ENCODE data around the gene FBN1.

DNA sequence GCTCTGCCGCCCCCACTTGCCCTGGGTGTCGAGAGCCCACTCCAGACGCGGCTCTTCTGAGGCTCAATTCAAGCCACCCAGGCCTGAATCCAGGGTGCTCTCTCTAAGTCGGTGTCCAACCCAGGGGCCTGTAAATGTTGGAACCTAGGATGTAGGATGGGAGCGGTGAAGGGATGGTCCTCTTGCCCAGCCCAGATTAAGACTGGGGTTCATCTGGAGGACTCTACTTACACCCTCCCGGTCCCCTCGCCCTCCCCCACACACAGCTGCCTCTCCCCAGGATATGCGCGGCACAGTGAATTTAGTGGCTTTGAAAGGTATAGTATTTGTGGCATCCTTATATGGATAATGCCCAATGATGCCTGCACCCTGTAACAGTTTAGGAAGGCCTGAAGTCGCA, 822 bp upstream of the FBN1 start:
- TF ChIP-seq, protein P1, sequence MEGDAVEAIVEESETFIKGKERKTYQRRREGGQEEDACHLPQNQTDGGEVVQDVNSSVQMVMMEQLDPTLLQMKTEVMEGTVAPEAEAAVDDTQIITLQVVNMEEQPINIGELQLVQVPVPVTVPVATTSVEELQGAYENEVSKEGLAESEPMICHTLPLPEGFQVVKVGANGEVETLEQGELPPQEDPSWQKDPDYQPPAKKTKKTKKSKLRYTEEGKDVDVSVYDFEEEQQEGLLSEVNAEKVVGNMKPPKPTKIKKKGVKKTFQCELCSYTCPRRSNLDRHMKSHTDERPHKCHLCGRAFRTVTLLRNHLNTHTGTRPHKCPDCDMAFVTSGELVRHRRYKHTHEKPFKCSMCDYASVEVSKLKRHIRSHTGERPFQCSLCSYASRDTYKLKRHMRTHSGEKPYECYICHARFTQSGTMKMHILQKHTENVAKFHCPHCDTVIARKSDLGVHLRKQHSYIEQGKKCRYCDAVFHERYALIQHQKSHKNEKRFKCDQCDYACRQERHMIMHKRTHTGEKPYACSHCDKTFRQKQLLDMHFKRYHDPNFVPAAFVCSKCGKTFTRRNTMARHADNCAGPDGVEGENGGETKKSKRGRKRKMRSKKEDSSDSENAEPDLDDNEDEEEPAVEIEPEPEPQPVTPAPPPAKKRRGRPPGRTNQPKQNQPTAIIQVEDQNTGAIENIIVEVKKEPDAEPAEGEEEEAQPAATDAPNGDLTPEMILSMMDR (IDR thresholded peaks at IDR 0.05) = no peak
- TF ChIP-seq POLR2AphosphoS5 (IDR thresholded peaks at IDR 0.05) = no peak
- TF ChIP-seq POLR2A (IDR thresholded peaks at IDR 0.05) = no peak

Data from sigmoid colon (tissue), 4 donors.